Stimulated activated naive CD8-positive, alpha-beta T cell treated with anti-CD3 and anti-CD28 coated beads, Interleukin-15, amount 100 ng/mL, for 72 hours (primary cell): Measurements from ENCODE around the gene SH3PXD2A.

Experiments
- ATAC-seq: fragments of 150-1000 bp; cut with Tn5 transposase; 2 replicates; pipeline ENCODE4 v1.10.0; 2021; ENCODE audit warnings: mild to moderate bottlenecking, moderate library complexity
- DNase-seq, 2 donors: peaks; one replicate each; pipeline ENCODE4 v3.0.0; 2021 to 2022
- H3K27ac Mint-ChIP-seq, 2 donors: one replicate each; pipeline ENCODE4 v1.8.0; 2022; ENCODE audit warnings: mild to moderate bottlenecking in 2 of 2, mixed read lengths in 2 of 2, moderate library complexity in 2 of 2
- H3K27me3 Mint-ChIP-seq: one replicate; pipeline ENCODE4 v1.8.0; 2022; ENCODE audit warnings: mixed read lengths
- H3K4me1 Mint-ChIP-seq: one replicate; pipeline ENCODE4 v1.8.0; 2022; ENCODE audit warnings: mild to moderate bottlenecking, mixed read lengths
- H3K4me3 Mint-ChIP-seq, 2 donors: one replicate each; pipeline ENCODE4 v1.8.0; 2022; ENCODE audit warnings: mild to moderate bottlenecking in 2 of 2, mixed read lengths in 2 of 2, moderate library complexity in 1 of 2
- H3K9me3 Mint-ChIP-seq, 2 donors: one replicate each; pipeline ENCODE4 v1.8.0; 2022; ENCODE audit warnings: mixed read lengths in 2 of 2

Gene SH3PXD2A

DNA sequence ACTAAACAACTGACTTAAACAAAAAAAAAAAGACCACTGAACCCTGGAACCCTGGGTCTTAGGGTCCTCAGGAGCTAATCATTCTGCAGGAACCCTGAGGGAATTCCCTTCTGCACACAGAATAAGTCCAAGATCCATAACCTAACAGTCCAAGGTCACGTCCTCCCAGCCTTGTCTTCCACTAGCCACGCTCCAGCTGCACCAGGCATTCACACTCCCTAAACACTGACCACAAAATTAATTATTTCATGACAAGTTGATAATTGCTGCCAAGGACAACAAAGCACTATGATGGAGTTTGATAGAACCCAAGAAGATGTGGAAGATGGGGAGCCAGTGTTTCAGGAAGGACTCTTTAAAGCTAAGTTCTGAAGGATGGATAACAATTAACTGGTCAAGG, 130.6 kb downstream of the SH3PXD2A start:
- no peaks in the 10 kb centered on the region for H3K9me3 Mint-ChIP-seq
- no peaks in the 10 kb centered on the region for H3K4me1 Mint-ChIP-seq
- no peak overlapping the region for H3K4me3 Mint-ChIP-seq
- ATAC-seq (no peak), DNase-seq (no peak)
- no peak overlapping the region for H3K27ac Mint-ChIP-seq
- no peaks in the 10 kb centered on the region for H3K27me3 Mint-ChIP-seq

DNA sequence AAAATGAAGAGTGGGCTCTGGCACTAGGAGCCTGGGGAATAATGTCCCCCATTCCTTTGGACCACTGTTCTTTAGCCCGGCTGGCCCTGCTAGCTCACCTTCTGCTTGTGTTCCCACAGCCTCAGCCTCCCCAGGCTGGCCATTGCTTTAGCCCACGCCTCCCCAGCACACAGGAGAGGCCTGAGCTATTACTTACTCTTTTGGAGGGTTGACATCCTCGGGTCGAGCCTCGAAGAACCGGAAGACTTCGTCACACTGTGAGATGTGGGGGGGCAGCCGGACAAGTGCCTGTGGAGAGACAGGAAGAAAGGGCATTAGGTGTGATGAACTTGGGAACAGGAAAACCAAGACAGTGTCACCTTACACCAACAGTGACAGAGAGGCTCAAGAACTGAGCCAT, 131.3 kb downstream of the SH3PXD2A start:
- DNase-seq (no peak), ATAC-seq (no peak)
- H3K9me3 Mint-ChIP-seq = no peaks in the 10 kb centered on the region
- H3K4me1 Mint-ChIP-seq = peaks cover 3% of the 10 kb centered on the region
- H3K4me3 Mint-ChIP-seq = no peak overlapping the region
- no peaks in the 10 kb centered on the region for H3K27me3 Mint-ChIP-seq
- H3K27ac Mint-ChIP-seq = no peak overlapping the region

DNA sequence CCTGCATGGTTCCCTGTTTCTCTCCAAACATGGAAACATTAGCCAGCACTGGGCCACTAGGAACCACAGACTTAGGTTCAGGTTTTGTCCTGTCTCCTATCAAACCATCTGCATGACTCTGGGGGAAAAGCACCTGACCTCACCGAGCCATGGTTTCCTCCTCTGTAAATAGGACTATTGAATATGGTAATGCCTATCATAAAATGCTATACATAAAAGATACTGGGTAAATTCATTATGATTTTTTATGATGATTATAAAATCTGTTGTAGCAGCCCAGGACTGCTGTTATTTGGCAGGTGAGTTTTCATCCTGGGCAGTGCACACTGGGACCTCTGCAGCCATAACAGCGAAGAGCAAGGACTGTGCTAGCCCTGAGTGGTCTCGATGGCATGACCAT, 131.8 kb downstream of the SH3PXD2A start:
- DNase-seq = no peak
- Mint-ChIP-seq H3K9me3 (no peaks in the 10 kb centered on the region), H3K27ac (no peak overlapping the region), H3K4me3 (no peak overlapping the region), H3K27me3 (no peaks in the 10 kb centered on the region), H3K4me1 (peaks cover 8% of the 10 kb centered on the region)
- no peak for ATAC-seq

DNA sequence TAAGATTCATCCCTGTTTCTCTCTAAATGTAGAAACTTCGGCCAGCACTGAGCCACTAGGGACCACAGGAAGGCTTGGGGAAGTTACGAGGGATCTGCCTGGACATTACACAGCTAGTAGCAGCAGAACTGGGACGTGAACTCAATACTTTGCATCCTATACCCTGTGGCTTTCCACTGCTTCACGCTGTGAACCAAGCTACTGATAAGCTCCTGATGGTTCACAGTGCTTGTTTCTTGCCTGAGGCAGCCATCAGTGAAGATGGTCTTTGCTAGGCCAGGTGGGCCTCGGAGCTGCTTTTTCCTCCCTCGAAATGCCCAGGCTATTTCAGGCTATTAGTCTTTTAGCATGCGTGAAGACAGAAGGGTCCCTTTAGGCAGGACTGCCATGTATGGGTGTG, 132.7 kb downstream of the SH3PXD2A start:
- Mint-ChIP-seq H3K4me1 (peaks cover 10% of the 10 kb centered on the region), H3K27me3 (no peaks in the 10 kb centered on the region), H3K4me3 (no peak overlapping the region), H3K9me3 (no peaks in the 10 kb centered on the region), H3K27ac (no peak overlapping the region)
- ATAC-seq (no peak), DNase-seq (no peak)

DNA sequence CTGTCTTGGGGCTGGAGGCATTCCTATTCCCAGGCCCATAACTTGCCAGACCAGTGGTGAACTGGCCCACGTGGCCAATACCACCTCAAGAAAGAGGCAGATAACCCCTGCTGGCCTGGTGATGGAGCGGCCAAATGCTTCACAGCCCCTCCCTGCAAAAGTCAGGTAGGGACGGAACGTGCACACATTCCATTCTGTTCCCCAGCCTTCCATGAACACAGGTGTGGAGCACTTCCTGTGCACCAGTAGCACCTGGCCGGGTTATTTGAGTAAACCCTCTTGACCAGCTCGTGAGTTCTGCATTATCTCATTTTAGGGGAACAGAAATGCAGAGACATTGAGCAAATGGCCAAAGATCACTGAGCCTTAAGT, 134.4 kb downstream of the SH3PXD2A start:
- no peak overlapping the region for H3K27ac Mint-ChIP-seq
- H3K4me1 Mint-ChIP-seq = peaks cover 10% of the 10 kb centered on the region
- no peak overlapping the region for H3K4me3 Mint-ChIP-seq
- H3K9me3 Mint-ChIP-seq = no peaks in the 10 kb centered on the region
- no peak for ATAC-seq
- no peaks in the 10 kb centered on the region for H3K27me3 Mint-ChIP-seq
- no peak for DNase-seq

DNA sequence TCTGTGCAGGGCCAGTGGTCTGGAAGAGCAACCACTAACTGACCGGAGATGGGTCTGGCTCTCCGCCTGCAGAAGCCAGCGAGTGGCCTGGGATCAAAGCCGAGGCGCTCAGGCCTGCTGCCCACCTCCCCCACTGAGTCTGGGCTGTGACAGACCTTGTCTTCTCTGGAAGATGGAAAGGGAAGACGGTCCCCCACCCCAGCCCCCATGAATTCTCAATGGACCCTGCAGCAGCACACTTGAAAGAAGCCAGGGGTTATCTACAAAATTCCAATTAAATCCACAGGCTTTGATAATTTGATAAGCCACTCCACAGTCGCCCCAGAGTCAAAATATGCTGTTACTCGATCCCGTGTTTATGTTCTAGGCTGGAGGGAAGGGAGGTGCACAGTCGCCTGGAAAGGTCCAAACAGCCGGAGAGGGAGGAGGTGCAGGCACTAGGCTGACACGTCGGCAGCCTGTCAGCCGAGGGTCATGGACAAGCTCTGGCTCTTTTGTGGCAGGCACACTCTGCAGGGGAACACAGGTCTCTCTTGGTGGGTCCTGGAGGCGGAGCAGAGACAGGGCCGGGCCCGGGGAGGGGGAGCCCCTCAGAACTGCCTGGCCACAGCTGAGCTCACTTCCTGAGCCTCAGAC, 134.9 kb downstream of the SH3PXD2A start:
- DNase-seq (no peak), ATAC-seq (no peak)
- no peaks in the 10 kb centered on the region for H3K27me3 Mint-ChIP-seq
- H3K4me3 Mint-ChIP-seq = no peak overlapping the region
- H3K9me3 Mint-ChIP-seq = no peaks in the 10 kb centered on the region
- H3K4me1 Mint-ChIP-seq = peaks cover 10% of the 10 kb centered on the region
- H3K27ac Mint-ChIP-seq = no peak overlapping the region

DNA sequence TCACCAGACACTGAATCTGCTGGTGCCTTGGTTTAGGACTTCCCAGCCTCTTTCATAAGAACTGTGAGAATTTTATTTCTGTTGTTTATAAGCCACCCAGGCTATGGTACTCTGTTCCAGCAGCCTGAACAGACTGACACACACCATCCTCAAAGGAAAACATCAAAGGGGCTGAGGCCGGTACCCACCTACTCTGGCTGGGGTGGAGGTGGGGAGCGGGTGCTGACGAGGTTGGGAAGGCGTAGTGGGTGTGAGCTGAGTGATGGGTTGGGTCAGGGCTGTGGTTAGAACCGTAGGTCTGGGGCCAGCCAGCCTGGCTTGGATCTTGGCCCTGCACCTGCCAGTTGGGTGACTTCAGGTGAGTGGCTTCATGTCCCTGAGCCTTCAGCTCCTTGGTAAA, 136.3 kb downstream of the SH3PXD2A start:
- H3K9me3 Mint-ChIP-seq = no peaks in the 10 kb centered on the region
- no peak for DNase-seq
- H3K4me3 Mint-ChIP-seq = no peak overlapping the region
- no peak for ATAC-seq
- H3K4me1 Mint-ChIP-seq = peaks cover 10% of the 10 kb centered on the region
- no peaks in the 10 kb centered on the region for H3K27me3 Mint-ChIP-seq
- peak overlapping the region in 1 of 2 donors; percentile 5 for H3K27ac Mint-ChIP-seq

DNA sequence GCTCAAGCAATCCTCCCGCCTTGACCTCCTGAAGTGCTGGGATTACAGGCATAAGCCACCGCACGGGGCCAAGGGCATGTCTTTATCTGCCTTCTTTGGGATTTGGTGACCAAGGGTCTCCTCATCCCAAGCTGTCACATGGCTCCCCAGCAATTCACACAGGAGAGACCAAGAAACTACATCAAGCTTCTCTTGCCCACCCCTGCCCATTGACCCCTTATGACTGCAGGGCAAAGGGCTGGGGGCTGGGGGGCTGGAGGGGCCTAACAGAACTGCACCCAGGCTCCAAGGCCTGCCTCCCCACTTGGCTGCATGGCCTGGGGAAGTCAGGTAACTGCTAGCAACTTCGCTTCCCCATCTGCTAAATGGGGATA, 137.1 kb downstream of the SH3PXD2A start:
- peaks cover 10% of the 10 kb centered on the region for H3K4me1 Mint-ChIP-seq
- H3K4me3 Mint-ChIP-seq = no peak overlapping the region
- ATAC-seq (no peak), DNase-seq (no peak)
- H3K27me3 Mint-ChIP-seq = no peaks in the 10 kb centered on the region
- no peaks in the 10 kb centered on the region for H3K9me3 Mint-ChIP-seq
- H3K27ac Mint-ChIP-seq = no peak overlapping the region

DNA sequence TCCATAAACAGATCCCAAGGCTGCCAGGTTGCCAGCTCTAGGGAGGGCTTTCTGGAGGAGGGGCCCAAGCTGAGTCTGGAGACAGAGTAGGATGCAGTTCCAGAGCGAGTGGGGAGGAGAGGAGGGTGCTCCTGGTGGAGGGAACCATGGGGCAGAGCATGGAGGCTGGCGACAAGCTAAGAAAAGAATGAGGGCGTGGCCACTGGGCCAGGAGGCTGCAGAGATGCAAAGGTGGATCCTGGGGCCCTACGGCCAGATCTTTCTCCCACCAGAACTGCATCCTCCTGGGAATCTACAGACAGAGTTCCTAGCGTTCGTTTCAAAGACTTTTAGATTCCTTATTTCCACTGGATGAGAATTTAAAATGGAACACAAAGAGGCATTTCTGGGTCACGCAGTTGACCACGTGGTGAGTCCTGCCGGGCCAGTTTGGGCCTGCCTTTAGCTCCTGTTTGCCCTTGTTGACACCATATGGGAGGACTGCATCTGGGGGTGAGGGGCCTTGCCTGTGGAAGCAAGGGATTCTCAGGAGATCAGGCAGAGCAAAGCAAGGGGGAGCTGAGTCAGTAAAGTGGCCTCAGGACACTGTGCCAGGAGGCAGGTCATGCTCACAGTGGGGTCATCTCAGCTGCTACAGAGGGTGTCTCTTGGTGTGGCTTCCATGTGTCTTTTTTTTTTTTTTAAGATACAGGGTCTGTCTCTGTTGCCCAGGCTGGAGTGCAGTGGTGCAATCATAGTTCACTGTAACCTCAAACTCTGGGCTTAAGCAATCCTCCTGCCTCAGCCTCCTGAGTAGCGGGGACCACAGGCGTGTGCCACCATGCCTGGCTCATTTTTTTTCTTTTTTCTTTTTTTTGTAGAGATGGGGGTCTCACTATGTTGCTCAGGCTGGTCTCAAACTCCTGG, 137.8 kb downstream of the SH3PXD2A start:
- ATAC-seq (no peak), DNase-seq (no peak)
- H3K4me1 Mint-ChIP-seq = peaks cover 10% of the 10 kb centered on the region
- no peaks in the 10 kb centered on the region for H3K27me3 Mint-ChIP-seq
- no peaks in the 10 kb centered on the region for H3K9me3 Mint-ChIP-seq
- H3K27ac Mint-ChIP-seq = no peak overlapping the region
- H3K4me3 Mint-ChIP-seq = no peak overlapping the region

DNA sequence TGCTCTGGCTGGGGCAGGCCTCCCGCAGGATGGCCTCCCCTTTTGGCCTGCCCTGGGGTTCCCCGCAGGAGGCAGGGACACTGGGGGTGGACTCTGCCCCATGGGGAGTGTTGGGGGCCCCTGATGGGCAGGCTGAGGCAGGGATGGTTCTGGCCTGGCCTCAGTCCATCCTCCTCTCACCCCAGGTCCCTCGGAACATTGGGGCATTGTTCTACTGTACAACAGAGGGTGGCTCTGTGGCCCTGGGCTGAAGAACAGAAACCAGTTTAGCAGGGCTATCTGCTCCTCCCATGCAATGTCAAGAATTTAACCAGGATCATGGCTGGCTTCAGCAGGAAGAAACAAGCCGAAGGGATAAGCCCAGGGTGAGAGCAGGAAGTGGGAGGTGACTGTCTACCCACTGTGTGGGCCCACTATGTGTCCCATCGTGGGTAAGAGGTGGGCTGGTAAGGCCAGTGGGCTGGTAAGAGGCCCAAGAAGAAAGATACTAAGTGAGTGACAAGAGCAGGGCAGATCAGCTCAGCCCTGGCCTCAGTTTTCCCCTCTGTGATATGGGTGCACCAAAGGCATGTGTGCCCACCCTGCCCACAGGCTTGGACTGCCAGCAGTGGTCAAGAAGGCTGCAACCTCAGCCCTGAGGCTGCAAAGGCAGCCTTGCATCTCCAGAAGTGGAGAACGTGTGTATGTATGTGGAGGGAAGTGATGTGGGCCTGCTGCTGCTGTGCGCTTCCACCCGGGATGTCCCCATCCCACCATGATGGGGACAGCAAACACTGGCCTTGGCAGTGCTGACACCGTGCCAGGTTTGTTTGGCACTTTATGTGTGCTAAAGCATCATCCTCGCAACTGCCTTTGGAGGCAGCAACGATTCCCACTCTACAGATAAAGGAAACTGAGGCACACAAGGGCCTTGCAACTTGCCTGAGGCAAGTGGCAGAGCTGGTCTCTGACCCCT, 138.9 kb downstream of the SH3PXD2A start:
- Mint-ChIP-seq H3K27ac (no peak overlapping the region), H3K9me3 (no peaks in the 10 kb centered on the region)
- DNase-seq = no peak

DNA sequence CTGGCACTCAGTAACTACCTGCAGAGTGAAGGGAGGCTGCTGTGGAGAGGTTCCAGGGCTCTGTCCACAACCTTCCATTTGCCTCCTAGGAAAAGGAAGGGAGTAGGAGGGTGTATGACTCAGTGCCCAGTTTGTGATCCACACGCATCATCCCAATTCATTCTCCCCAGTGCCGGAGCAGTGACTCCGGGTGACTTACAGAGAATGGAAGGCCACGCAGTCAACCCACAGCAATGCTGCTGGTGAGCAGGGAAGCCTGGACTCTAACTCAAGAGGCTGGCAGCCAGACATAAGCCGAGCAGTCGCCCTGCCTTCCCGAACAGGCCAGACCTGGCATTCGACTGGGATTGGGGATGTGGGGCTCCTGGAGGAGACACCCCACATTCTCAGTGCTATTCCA, 139.9 kb downstream of the SH3PXD2A start:
- Mint-ChIP-seq H3K4me3 (no peak overlapping the region), H3K27me3 (no peaks in the 10 kb centered on the region), H3K9me3 (no peaks in the 10 kb centered on the region), H3K27ac (no peak overlapping the region), H3K4me1 (peaks cover 10% of the 10 kb centered on the region)
- ATAC-seq (no peak), DNase-seq (no peak)

More for the DNA sequence above, 138.9 kb downstream of the SH3PXD2A start:
- no peak overlapping the region for H3K4me3 Mint-ChIP-seq
- peaks cover 10% of the 10 kb centered on the region for H3K4me1 Mint-ChIP-seq
- no peaks in the 10 kb centered on the region for H3K27me3 Mint-ChIP-seq
- ATAC-seq = no peak

DNA sequence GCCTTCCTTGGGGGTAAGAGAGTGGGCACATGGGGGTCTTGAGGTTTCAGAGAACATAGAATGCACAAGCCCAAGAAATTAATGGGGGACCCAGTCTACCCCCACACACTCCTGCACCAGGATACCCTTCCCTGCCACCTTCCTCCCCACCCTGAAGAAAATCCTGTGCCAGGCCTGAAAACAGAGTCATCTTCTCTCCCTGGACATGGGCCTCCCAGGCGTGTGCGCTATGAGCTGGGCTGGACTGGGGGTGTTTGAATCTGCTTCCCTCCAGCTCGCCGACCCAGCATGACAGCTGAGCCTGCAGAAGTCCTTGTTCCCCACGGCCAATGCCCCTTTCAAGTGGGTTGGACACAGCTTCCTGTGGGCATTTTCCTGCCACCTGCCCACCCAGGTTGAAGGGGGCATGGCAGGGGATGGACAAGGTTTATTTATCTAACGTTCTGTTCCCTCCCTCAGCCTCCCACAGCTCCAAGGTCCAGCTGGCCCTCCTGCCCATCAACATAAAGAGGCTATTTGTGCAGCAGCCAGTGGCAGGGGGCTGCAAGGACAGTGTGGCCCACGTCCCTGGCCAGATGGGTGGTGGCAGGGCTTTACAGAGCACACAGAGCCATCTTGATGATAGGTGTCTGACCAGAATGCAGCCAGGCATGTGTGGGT, 141.0 kb downstream of the SH3PXD2A start:
- Mint-ChIP-seq H3K27me3 (no peaks in the 10 kb centered on the region), H3K27ac (no peak overlapping the region), H3K4me1 (peaks cover 10% of the 10 kb centered on the region), H3K4me3 (no peak overlapping the region), H3K9me3 (no peaks in the 10 kb centered on the region)
- ATAC-seq = no peak
- DNase-seq = no peak

DNA sequence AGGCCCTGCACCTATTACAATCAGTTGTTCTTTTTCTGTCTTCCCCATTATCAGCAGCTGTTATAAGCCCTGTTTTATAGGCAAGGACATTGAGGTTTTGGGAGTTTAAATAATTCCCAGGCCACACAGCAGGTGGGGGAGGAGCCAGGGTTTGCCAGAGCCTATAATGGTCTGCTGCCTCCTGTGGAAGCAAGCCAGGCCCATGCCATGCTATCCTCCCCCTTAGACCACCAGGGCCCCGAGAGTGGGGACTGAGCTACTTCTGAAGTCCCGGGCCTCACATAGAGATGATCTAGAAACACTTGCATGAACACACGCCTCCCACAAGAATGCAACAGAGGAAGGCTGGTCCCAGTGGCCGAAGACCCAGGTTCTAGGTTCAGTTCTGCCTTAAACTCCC, 141.7 kb downstream of the SH3PXD2A start:
- no peak overlapping the region for H3K27ac Mint-ChIP-seq
- H3K4me3 Mint-ChIP-seq = no peak overlapping the region
- no peak for DNase-seq
- no peaks in the 10 kb centered on the region for H3K9me3 Mint-ChIP-seq
- H3K27me3 Mint-ChIP-seq = no peaks in the 10 kb centered on the region
- peaks cover 3% of the 10 kb centered on the region for H3K4me1 Mint-ChIP-seq
- ATAC-seq = no peak

DNA sequence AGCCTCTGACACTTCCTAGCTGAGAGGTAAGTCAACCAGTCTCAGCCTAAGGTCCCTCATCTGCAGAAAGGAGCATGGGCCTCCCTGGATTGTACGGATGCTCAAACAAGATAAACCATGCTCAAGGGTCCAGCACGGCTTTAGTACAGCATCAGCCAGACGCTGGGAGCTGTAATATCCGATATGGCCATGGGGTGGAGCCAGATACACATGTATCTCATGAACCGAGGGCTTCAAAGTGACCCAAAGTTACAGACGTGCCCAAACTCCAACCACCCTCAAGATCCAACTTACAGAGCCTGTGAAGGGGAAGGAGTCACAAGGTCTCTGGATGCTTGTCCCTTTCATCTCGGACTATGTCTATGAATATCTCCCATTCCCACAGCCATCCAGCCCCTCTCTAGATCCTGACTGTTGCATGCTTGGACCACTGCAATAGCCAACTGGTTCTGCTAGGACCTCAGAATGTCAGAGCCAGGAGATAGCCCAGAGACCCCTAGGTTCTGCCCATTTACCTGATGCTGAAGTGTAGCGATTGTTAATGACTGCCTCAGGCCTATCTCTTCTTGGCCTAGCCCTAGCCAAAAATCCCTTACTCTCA, 142.4 kb downstream of the SH3PXD2A start:
- H3K9me3 Mint-ChIP-seq = no peaks in the 10 kb centered on the region
- peak; percentile 78 to 80 for DNase-seq
- no peak overlapping the region for H3K27ac Mint-ChIP-seq
- ATAC-seq = peak; percentile 80
- no peaks in the 10 kb centered on the region for H3K27me3 Mint-ChIP-seq
- no peak overlapping the region for H3K4me3 Mint-ChIP-seq
- H3K4me1 Mint-ChIP-seq = no peaks in the 10 kb centered on the region

DNA sequence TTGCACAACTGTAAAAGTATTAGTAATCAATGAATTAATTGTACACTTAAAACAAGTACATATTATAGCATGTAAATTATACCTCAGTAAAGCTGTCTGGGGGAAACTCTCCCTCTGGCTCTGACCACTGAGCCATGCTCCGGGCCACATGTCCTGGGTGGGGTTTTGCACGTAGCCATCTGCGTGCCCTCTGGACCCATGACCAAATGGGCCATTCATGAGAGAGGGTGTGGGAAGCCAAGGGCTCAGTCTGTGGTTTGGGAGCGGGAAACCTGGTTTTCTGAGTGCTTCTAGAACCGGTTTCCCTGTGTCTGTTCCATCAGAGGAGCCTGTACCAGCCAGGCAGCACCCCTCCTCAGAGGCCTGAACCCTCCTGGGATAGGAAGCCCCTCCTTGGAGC, 143.2 kb downstream of the SH3PXD2A start:
- no peak overlapping the region for H3K27ac Mint-ChIP-seq
- ATAC-seq = no peak
- no peaks in the 10 kb centered on the region for H3K9me3 Mint-ChIP-seq

More for the DNA sequence above, 143.2 kb downstream of the SH3PXD2A start:
- no peak for DNase-seq
- H3K4me1 Mint-ChIP-seq = no peaks in the 10 kb centered on the region
- H3K27me3 Mint-ChIP-seq = no peaks in the 10 kb centered on the region
- H3K4me3 Mint-ChIP-seq = no peak overlapping the region
